ENCODE data around the gene ZNF358.
A peak's percentile ranks its signal among the peaks of the same experiment; 100 is the strongest.

The ZNF358 gene

GRCh38 chr19:7520131-7521051 is 4.5 kb downstream of the ZNF358 start:
- DNase-seq (ENCODE audit: low spot score): no peak

GRCh38 chr19:7521551-7522071 is 5.7 kb downstream of the ZNF358 start:
- DNase-seq (ENCODE audit: low spot score): no peak

DNA sequence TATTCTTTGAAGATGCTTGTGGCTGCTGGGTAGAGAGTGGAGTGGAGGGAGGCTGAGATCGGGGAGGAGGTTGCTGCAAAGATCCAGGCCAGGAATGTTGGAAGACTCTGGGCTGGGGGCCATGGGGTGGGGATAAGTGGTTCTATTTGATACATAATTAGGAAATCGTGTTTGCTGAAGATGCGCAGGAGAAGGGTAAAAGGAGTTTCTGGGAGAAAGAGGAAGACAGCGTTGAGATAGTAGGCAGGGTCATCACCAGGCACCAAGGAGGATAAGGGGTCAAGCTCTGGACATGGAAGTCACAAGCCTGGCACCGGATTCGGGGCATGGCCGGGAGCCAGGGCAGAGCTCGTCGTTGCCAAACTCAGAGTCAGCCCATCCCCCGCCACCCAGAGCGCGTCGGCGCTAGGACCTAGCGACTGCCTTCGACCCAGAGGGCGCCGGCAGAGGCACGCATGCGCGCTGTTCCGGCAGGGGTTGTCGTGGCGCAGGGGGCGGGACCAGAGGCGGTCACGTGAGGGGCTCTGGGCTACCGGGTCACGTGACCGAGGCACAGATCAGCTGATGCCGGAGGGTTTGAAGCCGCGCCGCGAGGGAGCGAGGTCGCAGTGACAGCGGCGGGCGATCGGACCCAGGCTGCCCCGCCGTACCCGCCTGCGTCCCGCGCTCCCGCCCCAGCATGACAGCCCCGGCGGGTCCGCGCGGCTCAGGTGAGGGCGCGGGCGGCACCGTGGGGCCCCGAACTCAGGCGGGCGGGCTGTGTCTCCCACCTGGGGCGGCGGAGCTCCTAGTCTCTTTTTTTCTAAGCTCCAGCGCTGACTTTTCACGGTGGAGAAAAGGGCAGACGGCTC is 6.4 kb downstream of the ZNF358 start, which contains the start of gene MCOLN1:
Gene MCOLN1 (plus strand): TSS at position 553 of the 851 bp plus-strand sequence. CDS start 127 bp downstream, at position 680.
- peak; percentile 98 for DNase-seq (ENCODE audit: low spot score)

- no peak for DNase-seq (ENCODE audit: low spot score)
Observed at GRCh38 chr19:7522923-7523667, 7.2 kb downstream of the ZNF358 start.

- DNase-seq (ENCODE audit: low spot score): no peak
Observed at GRCh38 chr19:7524523-7524922, 8.6 kb downstream of the ZNF358 start.

DNA sequence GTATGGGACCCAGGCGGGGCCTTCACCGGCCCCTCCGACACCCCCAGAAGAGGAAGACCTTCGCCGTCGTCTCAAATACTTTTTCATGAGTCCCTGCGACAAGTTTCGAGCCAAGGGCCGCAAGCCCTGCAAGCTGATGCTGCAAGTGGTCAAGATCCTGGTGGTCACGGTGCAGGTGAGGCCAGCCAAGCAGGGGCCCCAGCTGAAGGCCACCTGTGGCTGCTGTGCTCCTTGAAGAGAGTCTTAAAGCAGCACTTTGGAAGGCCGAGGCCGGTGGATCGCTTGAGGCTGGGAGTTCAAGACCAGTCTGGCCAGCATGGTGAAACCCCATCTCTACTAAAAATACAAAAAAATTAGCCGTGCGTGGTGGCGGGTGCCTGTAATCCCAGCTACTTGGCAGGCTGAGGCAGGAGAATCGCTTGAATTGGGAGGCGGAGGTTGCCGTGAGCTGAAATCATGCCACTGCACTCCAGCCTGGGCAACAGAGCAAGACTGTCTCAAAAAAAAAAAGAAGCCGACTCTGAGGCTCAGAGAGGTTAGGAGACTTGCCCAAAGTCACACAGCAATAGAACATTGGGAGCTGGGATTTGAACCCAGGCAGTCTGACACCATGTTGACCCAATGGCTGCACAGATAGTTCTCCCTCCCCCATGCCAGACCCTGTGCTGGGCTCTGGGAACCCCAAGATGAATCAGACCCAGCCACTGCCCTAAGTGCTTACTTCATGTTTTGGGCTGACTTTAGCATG is 9.3 kb downstream of the ZNF358 start:
- DNase-seq (ENCODE audit: low spot score): no peak

DNA sequence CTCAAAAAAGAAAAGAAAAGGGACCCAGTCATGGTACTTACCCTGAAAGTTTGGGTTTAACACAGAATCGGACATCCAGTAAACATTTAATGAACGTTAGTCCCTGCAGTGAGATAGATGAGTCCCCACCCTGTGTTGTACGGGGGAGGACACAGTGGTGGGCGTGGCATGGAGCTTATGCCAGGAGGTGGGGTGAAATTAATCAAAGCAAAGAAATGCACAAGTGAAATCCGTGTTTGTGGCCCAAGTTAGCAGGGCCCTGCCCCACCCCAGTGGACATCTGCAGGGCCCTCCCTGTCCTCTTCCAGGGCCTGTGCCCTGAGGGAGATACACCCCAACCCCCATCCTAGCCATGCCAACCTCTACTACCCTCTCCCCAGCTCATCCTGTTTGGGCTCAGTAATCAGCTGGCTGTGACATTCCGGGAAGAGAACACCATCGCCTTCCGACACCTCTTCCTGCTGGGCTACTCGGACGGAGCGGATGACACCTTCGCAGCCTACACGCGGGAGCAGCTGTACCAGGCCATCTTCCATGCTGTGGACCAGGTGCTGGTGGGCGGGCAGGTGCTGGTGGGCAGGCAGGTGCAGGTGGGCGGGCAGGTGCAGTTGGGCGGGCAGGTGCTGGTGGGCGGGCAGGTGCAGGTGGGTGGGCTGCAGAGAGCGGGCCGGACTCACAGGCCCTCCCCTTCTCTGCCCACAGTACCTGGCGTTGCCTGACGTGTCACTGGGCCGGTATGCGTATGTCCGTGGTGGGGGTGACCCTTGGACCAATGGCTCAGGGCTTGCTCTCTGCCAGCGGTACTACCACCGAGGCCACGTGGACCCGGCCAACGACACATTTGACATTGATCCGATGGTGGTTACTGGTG is 10.4 kb downstream of the ZNF358 start:
- DNase-seq (ENCODE audit: low spot score): no peak

- DNase-seq (ENCODE audit: low spot score): no peak
Observed at GRCh38 chr19:7527516-7528191, 11.8 kb downstream of the ZNF358 start.

DNA sequence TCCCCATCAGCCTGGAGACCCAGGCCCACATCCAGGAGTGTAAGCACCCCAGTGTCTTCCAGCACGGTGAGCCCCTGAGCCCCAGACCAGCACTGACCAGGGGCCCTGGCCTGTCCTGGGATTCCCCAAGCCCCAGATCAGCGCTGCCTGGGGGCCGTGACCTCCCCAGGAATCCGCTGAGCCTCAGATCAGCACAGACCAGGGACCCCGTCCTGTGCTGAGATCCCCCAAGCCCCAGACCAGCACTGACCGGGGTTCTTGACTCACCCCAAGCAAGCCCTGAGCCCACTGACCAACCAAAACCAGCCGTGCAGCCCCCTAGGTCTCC is 12.3 kb downstream of the ZNF358 start:
- no peak for DNase-seq (ENCODE audit: low spot score)

- DNase-seq (ENCODE audit: low spot score): no peak
Observed at GRCh38 chr19:7528522-7529245, 12.8 kb downstream of the ZNF358 start.

GRCh38 chr19:7529246-7529600 is 13.3 kb downstream of the ZNF358 start:
- no peak for DNase-seq (ENCODE audit: low spot score)

DNA sequence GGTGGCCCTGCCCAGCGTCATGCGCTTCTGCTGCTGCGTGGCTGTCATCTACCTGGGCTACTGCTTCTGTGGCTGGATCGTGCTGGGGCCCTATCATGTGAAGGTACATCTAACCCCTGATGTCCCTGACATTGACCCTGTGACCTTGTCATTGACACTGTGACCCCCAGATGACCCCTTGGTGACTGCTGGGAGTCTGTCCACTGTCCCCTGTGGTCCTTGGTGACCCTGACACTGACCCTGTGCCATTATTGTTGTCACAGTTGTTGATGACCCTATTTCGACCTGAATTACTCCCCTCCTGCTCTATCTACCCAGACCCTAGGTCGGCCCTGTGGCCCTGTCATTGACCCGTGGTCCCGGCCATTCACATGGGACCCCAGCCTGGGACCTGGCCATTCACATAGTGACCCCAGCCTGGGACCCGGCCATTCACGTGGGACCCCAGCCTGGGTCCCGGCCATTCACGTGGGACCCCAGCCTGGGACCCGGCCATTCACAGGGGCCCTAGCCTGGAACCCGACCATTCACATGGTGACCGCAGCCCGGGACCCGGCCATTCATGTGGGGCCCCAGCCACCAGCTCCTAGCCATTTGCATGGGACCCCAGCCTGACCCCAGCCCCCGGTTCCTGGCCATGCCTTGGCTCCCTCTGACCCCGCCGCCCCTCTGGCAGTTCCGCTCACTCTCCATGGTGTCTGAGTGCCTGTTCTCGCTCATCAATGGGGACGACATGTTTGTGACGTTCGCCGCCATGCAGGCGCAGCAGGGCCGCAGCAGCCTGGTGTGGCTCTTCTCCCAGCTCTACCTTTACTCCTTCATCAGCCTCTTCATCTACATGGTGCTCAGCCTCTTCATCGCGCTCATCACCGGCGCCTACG is 13.9 kb downstream of the ZNF358 start:
- no peak for DNase-seq (ENCODE audit: low spot score)

- no peak for DNase-seq (ENCODE audit: low spot score)
Observed at GRCh38 chr19:7533281-7533885, 17.5 kb downstream of the ZNF358 start.

GRCh38 chr19:7533925-7534480 is 18.1 kb downstream of the ZNF358 start:
- DNase-seq (ENCODE audit: low spot score): peak; percentile 73

GRCh38 chr19:7534531-7535046 is 18.7 kb downstream of the ZNF358 start:
- peak; percentile 53 for DNase-seq (ENCODE audit: low spot score)

DNA sequence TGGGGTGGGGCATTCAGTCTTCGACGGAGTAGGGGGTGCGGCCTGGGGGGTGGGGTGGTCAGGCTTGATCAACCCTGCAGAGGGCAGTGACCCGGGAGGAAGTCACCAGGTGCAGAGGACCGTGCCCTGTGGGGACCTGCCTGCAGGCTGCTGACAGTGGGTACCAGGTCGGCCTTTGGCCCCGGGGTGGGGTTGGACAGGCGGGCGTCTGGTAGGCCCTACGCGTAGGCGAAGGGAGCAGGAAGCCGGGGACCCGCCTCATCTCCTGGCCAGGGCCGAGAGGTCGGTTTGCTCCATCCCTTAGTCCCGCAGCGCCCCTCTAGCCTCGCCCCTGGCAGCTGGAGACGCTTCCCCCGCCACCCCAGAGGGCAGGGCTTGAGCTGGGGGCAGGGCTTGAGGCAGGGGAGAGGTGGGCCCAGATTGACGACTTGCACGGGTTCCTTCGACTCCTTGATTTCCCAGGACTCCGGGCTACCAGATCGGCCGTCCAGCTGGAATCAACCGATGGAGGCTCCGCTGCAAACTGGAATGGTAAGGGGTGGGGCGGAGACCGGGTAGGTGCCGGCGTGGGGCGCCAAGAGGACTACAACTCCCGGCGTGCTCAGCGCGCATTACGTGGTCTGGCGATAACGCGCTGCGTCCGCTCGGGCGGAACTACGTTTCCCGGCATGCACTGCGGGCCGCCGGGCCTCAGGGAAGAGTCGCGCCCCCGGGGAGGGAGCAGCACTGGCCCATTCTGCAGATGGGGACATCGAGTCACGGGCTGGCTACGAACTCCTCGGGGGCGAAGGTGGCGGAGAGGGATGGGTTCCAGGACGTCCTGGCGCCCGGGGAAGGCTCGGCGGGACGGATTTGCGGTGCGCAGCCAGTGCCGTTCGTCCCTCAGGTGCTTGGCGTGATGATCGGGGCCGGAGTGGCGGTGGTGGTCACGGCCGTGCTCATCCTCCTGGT is 19.4 kb downstream of the ZNF358 start, which contains the start of gene PNPLA6:
Gene PNPLA6 (plus strand): TSS at position 671 of the 951 bp plus-strand sequence. CDS start 72 bp downstream, at position 743.
- DNase-seq (ENCODE audit: low spot score): peak; percentile 91
